ENCODE data around the gene RSU1.
A peak's percentile ranks its signal among the peaks of the same experiment; 100 is the strongest.

Gene RSU1

GRCh38 chr10:16822027-16822426, 4.8 kb upstream of the RSU1 start:
- no peak for DNase-seq

GRCh38 chr10:16820421-16820820, 3.2 kb upstream of the RSU1 start:
- peak; percentile 53 to 58 for DNase-seq

- no peak for DNase-seq
These were observed 2.8 kb upstream of the RSU1 start for GRCh38 chr10:16820018-16820417.

GRCh38 chr10:16819436-16819835, 2.2 kb upstream of the RSU1 start:
- DNase-seq, result no peak

GRCh38 chr10:16819026-16819425, 1.8 kb upstream of the RSU1 start:
- no peak for DNase-seq

GRCh38 chr10:16816830-16817124, 447 bp downstream of the RSU1 start:
- peak in 1 of 2 donors; percentile 40 for DNase-seq

GRCh38 chr10:16816171-16816570, 1.1 kb downstream of the RSU1 start:
- DNase-seq, result peak; percentile 7 to 33

GRCh38 chr10:16814012-16814411, 3.2 kb downstream of the RSU1 start:
- DNase-seq, result no peak

GRCh38 chr10:16812676-16813075, 4.5 kb downstream of the RSU1 start:
- DNase-seq, result no peak

GRCh38 chr10:16811765-16812164, 5.5 kb downstream of the RSU1 start:
- DNase-seq, result no peak

- no peak for DNase-seq
These were observed 5.9 kb downstream of the RSU1 start for GRCh38 chr10:16811292-16811691.

GRCh38 chr10:16809074-16809718, 8.0 kb downstream of the RSU1 start:
- DNase-seq, result peak; percentile 39 to 59

GRCh38 chr10:16804123-16804522, 13.1 kb downstream of the RSU1 start:
- no peak for DNase-seq

- no peak for DNase-seq
These were observed 13.8 kb downstream of the RSU1 start for GRCh38 chr10:16803464-16803863.

GRCh38 chr10:16799621-16800020, 17.6 kb downstream of the RSU1 start:
- DNase-seq, result no peak

GRCh38 chr10:16798571-16798970, 18.7 kb downstream of the RSU1 start:
- DNase-seq, result no peak

- DNase-seq, result no peak
These were observed 21.7 kb downstream of the RSU1 start for GRCh38 chr10:16795410-16796073.

- no peak for DNase-seq
These were observed 23.2 kb downstream of the RSU1 start for GRCh38 chr10:16794005-16794404.

GRCh38 chr10:16792675-16793074, 24.5 kb downstream of the RSU1 start:
- DNase-seq, result no peak

- DNase-seq, result no peak
These were observed 27.5 kb downstream of the RSU1 start for GRCh38 chr10:16789765-16790164.

- no peak for DNase-seq
These were observed 28.0 kb downstream of the RSU1 start for GRCh38 chr10:16789261-16789660.

GRCh38 chr10:16788778-16789177, 28.4 kb downstream of the RSU1 start:
- DNase-seq, result no peak

GRCh38 chr10:16788125-16788524, 29.1 kb downstream of the RSU1 start:
- no peak for DNase-seq

- no peak for DNase-seq
These were observed 29.8 kb downstream of the RSU1 start for GRCh38 chr10:16787361-16787791.

- no peak for DNase-seq
These were observed 36.8 kb downstream of the RSU1 start for GRCh38 chr10:16780338-16780880.
